ENCODE results near the gene DDX53. TPM values are rescaled to one million over a fixed set of nuclear protein-coding genes. Genes with fewer than 3 reads are reported as not detected.

DDX53 gene
- total RNA-seq, 1 experiment from 2014 or later: not detected

DNA sequence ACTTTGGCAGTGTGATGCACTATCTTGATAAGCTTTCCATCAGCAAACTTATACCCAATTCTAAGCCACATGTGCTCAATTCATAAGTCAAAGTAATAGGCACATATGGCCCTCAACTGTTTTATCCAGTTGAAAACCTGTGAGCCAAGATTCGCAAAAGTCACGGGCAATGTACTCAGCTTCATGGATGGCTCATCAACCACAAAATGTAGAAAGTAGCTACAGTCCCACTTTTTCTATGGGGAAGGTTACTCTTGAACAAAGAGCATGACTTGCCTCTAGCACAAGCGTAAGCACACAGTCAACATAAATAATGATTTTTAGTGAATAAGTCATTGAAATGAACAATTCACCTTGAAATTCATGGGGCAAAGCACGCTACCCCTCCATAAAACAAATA lies 25.1 kb upstream of the DDX53 start:
- TF ChIP-seq, protein P1, sequence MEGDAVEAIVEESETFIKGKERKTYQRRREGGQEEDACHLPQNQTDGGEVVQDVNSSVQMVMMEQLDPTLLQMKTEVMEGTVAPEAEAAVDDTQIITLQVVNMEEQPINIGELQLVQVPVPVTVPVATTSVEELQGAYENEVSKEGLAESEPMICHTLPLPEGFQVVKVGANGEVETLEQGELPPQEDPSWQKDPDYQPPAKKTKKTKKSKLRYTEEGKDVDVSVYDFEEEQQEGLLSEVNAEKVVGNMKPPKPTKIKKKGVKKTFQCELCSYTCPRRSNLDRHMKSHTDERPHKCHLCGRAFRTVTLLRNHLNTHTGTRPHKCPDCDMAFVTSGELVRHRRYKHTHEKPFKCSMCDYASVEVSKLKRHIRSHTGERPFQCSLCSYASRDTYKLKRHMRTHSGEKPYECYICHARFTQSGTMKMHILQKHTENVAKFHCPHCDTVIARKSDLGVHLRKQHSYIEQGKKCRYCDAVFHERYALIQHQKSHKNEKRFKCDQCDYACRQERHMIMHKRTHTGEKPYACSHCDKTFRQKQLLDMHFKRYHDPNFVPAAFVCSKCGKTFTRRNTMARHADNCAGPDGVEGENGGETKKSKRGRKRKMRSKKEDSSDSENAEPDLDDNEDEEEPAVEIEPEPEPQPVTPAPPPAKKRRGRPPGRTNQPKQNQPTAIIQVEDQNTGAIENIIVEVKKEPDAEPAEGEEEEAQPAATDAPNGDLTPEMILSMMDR (IDR thresholded peaks at IDR 0.05; ENCODE audit: insufficient read depth in 1 of 2, low read depth in 1 of 2, low read length in 1 of 2, severe bottlenecking in 1 of 2, unreplicated experiment in 1 of 2): no peak
- H3K9me3 ChIP-seq: no peaks in the 10 kb centered on the region
- H3K36me3 Mint-ChIP-seq (ENCODE audit: insufficient read depth, unreplicated experiment): no peaks in the 10 kb centered on the region
- no peaks in the 10 kb centered on the region for H3K4me1 ChIP-seq
- H3K27me3 Mint-ChIP-seq (ENCODE audit: insufficient read depth, unreplicated experiment): no peaks in the 10 kb centered on the region
- no peak for DNase-seq
- BruUV-seq (replicated peaks): no TSS peak
- ChIA-PET POLR2A (no interaction called here), CTCF (no interaction called here)
- no peak overlapping the region for H3K4me3 Mint-ChIP-seq (ENCODE audit: unreplicated experiment)
- no peaks in the 10 kb centered on the region for H3K27me3 ChIP-seq (replicated peaks; ENCODE audit: control insufficient read depth, insufficient read depth, low read length)
- no peaks in the 10 kb centered on the region for H3K36me3 ChIP-seq (ENCODE audit: control insufficient read depth, insufficient read depth, low read length)
- no peaks in the 10 kb centered on the region for H3K4me1 Mint-ChIP-seq (ENCODE audit: low read depth, unreplicated experiment)
- H3K27ac Mint-ChIP-seq (ENCODE audit: unreplicated experiment): no peak overlapping the region
- H3K4me3 ChIP-seq (ENCODE audit: low read depth, low read length): no peak overlapping the region
- H3K9me3 Mint-ChIP-seq (ENCODE audit: unreplicated experiment): no peaks in the 10 kb centered on the region
- intact Hi-C loops (cut with micrococcal nuclease; ENCODE audit: unreplicated experiment): no loop called here

DNA sequence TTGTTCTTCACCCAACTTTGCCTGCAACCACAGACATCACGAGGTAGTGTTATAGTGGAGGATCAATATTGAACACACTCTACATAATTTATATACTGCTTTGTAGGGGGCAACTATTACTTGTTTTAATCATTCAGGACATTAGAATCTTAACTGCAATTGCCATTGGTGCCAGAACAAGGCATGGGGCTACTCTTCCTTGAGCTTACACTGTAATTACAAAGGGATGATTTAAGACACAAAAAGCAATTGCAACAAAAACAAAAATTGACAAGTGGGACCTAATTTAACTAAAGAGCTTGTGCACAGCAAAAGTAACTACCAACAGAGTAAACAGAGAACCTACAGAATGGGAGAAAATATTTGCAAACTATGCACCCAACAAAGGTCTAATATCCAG lies 24.0 kb upstream of the DDX53 start:
- Mint-ChIP-seq H3K27me3 (ENCODE audit: insufficient read depth, unreplicated experiment) (no peaks in the 10 kb centered on the region), H3K9me3 (ENCODE audit: unreplicated experiment) (no peaks in the 10 kb centered on the region), H3K27ac (ENCODE audit: unreplicated experiment) (no peak overlapping the region), H3K4me1 (ENCODE audit: low read depth, unreplicated experiment) (no peaks in the 10 kb centered on the region), H3K36me3 (ENCODE audit: insufficient read depth, unreplicated experiment) (no peaks in the 10 kb centered on the region), H3K4me3 (ENCODE audit: unreplicated experiment) (no peak overlapping the region)
- Histone ChIP-seq H3K4me1 (no peaks in the 10 kb centered on the region), H3K27me3 (replicated peaks; ENCODE audit: control insufficient read depth, insufficient read depth, low read length) (no peaks in the 10 kb centered on the region), H3K9me3 (no peaks in the 10 kb centered on the region), H3K36me3 (ENCODE audit: control insufficient read depth, insufficient read depth, low read length) (no peaks in the 10 kb centered on the region), H3K4me3 (ENCODE audit: low read depth, low read length) (no peak overlapping the region)
- TF ChIP-seq, protein P1 (IDR thresholded peaks at IDR 0.05; ENCODE audit: insufficient read depth in 1 of 2, low read depth in 1 of 2, low read length in 1 of 2, severe bottlenecking in 1 of 2, unreplicated experiment in 1 of 2): no peak
- intact Hi-C loops (cut with micrococcal nuclease; ENCODE audit: unreplicated experiment): no loop called here
- no TSS peak for BruUV-seq (replicated peaks)
- POLR2A ChIA-PET: no interaction called here
- no peak for DNase-seq
- CTCF ChIA-PET: no interaction called here

DNA sequence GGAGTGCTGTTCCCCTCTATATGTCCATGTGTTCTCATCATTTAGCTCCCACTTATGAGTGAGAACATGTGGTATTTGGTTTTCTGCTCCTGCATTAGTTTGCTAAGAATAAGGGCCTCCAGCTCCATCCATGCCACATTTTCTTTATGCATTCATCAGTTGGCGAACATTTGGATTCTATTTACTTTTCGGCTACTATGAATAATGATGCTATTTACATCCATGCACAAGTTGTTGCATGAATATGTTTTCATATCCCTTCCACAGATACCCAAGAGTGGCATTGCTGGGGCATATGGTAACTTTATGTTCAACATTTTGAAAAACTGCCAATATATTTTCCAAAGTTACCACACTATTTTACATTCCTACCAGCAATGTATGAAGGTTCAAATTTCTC lies 13.8 kb upstream of the DDX53 start:
- BruUV-seq (replicated peaks): no TSS peak

More for the DNA sequence above, 13.8 kb upstream of the DDX53 start:
- intact Hi-C loops (cut with micrococcal nuclease; ENCODE audit: unreplicated experiment): no loop called here
- Histone ChIP-seq H3K4me3 (ENCODE audit: low read depth, low read length) (no peak overlapping the region), H3K27me3 (replicated peaks; ENCODE audit: control insufficient read depth, insufficient read depth, low read length) (no peaks in the 10 kb centered on the region), H3K9me3 (no peaks in the 10 kb centered on the region), H3K36me3 (ENCODE audit: control insufficient read depth, insufficient read depth, low read length) (no peaks in the 10 kb centered on the region), H3K4me1 (no peaks in the 10 kb centered on the region)
- Mint-ChIP-seq H3K4me3 (ENCODE audit: unreplicated experiment) (no peak overlapping the region), H3K4me1 (ENCODE audit: low read depth, unreplicated experiment) (no peaks in the 10 kb centered on the region), H3K27me3 (ENCODE audit: insufficient read depth, unreplicated experiment) (peaks cover 8% of the 10 kb centered on the region), H3K36me3 (ENCODE audit: insufficient read depth, unreplicated experiment) (peaks cover 5% of the 10 kb centered on the region), H3K27ac (ENCODE audit: unreplicated experiment) (no peak overlapping the region), H3K9me3 (ENCODE audit: unreplicated experiment) (no peaks in the 10 kb centered on the region)
- DNase-seq: no peak
- TF ChIP-seq, protein P1 (IDR thresholded peaks at IDR 0.05; ENCODE audit: insufficient read depth in 1 of 2, low read depth in 1 of 2, low read length in 1 of 2, severe bottlenecking in 1 of 2, unreplicated experiment in 1 of 2): no peak
- ChIA-PET POLR2A (no interaction called here), CTCF (no interaction called here)
